HG03097 (cell line): Measurements from ENCODE around the gene HSDL1.
A peak's percentile ranks its signal among the peaks of the same experiment; 100 is the strongest.

Source experiments
- ATAC-seq: cut with Tn5 transposase; IDR thresholded peaks from one replicate; pipeline ENCODE4 v1.9.1; 2021; ENCODE audit not compliant: unreplicated experiment, low FRiP score

HSDL1 gene

DNA sequence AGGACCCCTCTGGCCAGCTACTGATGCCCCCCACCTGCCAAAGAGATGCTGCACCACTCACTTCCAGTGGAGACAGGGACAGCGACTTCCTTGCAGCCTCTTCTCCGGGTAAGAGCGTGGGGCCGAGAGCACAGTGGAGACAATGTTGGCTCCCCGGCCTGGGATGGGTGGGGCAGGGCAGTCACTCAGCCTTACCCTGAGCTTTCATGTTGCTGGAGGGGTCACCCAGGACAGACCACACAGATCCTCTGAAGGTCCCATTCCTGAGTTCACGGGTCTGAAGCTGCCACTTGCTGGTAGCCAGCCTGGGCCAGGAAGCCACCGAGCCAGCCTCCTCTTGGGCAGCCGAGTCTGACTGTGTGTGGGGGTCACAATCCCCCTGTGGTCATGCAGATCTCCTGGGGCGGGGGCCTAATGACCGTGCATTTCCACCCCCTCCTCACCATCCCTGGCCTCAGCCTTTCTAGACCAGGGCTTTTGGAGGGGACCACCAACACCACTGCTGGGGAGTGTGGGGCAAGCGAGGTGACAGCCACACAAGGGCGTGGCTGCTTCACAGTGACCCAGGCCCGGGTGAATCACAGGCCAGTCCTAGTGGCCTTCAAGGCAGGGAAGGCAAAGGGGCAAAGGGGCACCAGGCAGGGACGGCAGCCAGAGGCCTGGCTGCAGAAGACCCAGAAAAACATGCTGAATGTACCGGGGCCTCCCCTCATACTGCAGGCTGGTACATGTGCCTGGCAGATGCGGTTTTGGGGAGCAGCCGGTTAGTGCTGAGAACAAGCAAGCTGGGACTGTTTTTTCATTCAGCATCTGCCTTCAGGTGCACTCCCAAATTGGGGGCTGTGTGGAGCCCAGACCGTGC lies 31.4 kb upstream of the HSDL1 start:
- no peak for ATAC-seq

DNA sequence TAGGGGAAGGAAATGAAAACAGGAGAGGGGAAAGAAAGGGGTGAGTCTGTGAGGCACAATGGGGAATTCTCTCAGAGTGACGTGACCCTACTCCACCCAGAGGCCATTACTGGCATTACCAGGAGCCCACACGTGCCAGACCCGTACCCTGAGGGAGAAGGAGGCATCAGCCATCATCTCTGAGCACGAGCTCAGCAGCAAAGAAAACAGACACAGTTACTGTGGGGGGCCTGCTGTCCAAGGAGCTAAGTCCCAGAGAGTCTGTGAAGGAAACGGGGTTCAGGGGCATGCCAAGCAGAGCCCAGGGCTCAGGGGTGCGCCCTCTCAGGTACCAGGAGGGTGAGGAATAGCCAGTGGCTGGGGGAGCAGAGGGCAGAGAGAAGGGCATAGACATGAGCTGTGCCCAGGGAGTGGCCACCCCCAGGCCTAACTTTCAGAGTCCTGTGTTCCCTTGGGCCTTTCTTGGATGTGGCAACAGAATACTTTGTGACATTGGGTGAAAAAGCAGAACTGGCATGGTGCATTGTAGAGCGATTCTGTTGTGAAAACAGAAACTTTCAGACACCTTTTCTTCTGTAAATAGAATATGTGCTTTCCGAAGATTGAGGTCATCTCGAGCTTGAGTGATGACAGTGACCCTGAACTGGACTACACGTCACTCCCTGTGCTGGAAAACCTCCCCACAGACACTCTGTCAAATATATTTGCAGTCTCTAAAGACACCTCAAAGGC lies 30.5 kb upstream of the HSDL1 start:
- peak; percentile 81 for ATAC-seq

DNA sequence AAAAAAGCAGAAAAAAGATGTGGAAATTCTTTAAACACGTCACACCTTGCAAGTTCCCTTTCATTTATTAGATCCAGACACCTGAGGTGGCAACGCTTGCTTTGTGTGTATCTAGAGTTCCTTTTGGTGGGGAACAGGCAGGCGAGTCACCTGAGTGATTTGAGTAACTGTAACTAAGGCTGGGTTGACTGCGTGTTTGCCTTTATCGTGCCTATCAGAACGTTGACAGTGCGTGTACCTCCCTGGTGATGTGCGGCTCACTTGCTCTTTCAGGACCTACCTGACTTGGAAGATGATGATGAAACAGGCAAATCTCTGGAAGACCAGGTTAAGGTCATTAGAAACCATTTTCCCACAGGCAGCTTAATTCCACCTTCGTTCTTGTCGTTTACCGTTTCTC lies 29.4 kb upstream of the HSDL1 start:
- ATAC-seq: no peak

DNA sequence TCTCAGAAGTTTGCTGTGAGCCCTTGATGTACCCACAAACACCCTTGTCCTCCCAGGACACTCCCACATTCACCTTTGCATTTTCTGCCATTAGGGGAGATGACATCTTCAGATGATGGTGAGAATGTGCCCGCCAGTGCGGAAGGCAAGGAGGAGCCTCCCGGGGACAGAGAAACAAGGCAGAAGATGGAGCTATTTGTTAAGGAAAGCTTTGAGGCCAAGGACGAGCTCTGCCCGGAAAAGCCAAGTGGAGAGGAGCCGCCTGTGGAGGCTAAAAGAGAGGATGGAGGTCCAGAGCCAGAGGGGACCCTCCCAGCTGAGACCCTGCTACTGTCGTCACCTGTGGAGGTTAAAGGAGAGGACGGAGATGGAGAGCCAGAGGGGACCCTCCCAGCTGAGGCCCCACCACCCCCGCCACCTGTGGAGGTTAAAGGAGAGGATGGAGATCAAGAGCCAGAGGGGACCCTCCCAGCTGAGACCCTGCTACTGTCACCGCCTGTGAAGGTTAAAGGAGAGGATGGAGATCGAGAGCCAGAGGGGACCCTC lies 24.9 kb upstream of the HSDL1 start:
- no peak for ATAC-seq

DNA sequence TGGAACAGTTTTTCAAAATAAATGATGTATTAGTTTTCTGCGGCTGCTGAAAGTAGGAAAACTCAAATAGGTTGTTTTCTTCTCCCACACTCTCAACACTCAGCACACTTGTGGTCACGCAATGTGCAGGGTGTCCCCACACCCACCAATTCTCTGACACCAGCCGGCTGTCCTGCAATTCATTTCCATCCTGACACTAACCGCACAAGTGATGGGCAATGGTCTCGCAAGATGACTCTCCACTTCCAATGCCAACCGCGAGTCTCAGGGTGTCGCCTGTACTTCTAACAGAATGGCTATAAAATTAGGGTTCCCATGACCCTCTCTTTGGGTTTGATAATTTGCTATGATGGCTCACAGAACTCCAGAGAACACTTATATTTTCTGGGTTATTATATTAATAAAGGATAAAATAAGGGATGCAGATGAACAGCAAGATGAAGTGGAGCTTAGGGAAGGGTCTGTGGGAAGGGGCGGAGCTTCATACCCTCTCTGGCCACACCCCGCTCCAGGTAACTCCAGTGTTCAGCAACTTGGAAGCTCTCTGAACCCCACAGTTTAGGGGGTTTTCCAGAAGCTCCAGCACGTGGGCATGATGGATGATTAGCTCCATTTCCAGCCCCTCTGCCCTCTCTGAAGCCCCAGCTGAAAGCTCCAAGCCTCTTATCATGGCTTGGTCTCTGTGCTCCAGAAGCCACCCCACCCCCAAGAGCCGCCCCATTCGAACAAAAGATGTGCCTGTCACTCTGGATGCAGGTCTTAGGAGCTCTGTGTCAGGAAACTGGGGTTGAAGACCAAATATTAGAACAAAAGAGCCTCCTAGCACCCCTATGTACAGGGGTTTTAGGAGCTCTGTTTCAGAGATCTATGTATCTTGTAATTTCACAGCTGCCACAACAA lies 22.1 kb upstream of the HSDL1 start:
- ATAC-seq: no peak

DNA sequence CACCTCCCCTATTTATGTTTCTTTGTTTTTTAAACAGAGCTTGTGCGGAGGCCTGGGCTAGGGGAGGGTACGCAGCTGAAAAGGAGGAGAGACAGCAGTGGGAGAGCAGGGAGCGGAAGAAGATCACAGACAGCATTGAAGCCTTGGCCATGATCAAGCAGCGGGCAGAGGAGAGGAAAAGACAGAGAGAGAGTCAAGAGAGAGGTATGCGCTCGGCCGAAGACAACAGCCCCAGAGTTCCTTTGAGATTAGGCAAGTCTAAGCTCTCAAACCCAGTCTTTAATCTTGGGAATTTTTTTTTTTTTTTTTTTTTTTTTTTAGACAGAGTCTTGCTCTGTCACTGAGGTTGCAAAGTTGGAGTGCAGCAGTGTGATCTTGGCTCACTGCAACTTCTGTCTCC lies 20.8 kb upstream of the HSDL1 start:
- no peak for ATAC-seq

DNA sequence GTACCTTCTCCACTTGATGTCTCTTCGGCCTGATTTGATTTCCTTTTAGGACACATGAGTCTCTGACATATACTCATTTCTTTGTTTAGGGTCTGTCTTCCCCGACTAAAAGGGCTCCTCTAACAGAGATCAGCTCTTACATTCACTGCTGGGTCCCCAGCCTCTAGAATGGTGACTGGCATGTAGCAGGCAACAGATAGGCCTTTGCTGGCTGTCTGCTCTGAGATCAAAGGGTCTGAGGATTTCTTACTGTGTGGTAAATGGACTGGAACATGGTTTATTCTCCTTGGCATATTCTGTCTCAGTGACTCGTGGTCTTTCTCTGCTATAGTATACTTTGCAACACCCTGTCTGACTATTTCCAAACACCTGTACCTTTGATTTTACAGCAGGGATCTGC lies 16.8 kb upstream of the HSDL1 start:
- no peak for ATAC-seq

DNA sequence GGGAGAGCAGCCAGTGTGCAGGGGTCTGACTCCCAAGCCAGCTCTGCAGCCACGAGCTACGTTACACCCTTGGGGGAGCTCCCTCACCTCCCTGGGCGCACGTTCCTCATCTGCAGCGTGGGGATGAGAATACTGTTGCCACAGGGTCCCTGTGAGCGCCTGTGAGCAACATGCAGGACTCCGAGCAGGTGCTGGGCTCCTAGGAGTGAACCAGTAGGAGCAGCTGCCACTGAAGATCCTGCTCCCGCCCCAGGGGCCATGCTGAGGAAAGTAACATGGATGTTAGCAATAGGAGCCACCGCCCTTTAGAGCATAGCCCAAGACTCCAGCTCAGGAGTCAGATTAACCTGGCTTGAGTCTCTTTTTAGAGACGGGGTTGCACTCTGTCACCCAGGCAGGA lies 16.1 kb upstream of the HSDL1 start:
- ATAC-seq: no peak

DNA sequence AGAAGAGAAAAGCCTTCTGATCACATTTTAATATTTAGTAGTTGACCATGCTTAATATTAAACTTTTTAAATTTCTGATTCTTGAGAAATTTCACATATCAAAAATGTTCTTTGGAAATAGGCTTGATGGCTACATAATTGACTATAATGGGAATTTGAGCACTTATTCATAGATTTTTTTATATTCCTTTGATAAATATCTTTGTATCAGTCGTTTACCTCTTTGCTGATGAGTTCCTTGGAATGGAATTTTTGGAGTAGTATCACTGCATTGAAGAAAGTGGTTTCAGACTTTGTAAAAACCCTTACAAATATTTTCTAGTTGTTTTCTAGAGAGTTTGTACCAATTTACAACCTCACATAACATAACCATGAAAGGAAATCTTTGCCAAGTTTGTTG lies 14.8 kb upstream of the HSDL1 start:
- no peak for ATAC-seq

DNA sequence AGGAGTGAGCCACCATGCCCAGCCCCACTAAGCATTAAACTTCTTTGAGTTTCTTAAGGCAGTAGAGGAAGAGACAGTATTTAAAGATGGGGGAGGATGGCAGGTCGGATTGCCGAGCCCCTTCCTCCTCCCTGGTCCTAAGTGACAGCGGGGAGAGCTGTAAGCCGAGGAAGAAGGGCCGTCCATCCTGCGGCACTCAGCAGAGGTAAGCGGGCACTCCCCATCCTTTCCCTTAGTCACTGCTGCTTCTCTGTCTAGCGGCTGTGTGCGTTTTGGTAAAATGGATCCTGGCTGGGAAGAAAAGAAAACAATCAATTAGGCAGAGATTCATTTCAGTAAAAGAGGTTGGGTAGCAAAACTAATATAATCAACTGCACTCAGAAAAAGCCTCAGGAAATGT lies 14.0 kb upstream of the HSDL1 start:
- no peak for ATAC-seq

DNA sequence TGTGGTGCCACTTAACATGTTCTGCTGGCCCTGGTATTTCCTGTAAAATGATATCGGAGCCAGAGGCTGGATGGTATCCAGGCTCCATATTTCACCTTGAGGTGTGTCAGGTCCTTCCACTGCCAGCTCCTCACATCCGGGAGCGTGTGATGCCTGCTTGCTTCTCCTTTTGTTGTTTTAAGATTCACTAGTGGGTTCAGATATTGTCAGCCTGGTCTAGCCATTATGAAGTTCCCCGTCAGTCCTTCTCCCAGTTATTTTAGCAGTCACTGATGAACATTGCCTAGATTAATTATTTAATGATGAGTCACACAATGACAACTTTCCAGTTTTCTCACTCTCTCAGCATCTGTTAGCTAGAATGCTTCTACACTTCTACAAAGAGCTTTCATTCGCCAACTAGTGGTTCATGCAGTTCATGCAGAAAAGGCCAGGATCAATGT lies 11.4 kb upstream of the HSDL1 start:
- no peak for ATAC-seq

DNA sequence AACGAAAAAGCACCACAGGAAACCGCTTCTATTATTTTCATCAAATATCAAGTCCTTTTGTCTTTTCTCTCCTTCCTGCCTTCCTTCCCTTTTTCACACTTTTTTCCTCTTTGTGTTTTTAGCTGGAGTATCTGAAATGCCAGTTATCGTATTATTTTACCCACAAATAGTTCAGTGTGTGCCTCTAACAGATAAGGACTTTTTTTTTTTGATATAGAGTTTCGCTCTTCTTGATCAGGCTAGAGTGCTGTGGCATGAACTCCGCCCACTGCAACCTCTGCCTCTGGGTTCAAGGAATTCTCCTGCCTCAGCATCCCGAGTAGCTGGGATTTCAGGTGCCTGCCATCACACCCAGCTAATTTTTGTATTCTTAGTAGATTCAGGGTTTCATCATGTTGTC lies 10.8 kb upstream of the HSDL1 start:
- ATAC-seq: no peak

DNA sequence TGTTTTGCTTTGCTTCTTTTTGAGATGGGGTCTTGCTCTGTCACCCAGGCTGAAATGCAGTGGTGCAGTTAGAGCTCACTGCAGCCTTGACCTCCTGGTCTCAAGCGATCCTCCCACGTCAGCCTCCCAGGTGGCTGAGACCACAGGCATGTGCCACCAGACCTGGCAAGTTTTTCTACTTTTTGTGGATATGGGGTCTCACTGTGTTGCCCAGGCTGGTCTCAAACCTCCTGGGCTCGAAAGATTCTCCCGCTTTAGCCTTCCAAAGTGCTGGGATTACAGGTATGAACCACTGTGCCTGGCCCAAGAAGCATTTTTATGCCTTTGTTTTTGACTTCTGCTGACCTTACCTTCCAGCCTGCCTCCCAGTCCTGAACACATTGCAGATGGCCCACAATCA lies 10.2 kb upstream of the HSDL1 start:
- ATAC-seq: no peak

DNA sequence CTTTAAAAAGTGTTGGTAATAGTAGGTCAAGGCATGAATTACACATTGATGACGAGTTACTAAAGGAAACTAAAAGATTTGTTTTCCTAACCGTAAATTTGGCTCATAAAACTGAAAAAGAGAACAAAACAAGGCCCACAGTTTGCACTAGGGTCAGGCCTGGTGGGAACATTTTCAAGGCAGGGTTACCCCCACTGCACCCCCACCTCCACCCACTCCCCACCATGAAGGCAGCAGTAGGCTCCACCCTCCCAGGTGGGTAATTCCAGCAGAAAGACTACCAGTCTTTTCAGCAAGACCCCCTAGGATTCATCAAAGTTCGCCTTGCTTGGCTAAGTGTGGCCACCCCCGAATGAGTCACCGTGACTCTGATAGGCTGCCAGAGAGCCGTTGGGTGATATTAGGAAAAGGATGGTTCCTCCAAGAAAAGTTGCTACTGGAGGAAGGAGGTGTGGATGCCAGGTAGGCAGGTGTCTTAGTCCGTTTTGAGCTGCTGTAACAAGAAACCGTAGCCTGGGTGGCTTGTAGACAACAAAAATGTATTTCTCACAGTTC lies 8.8 kb upstream of the HSDL1 start:
- no peak for ATAC-seq

DNA sequence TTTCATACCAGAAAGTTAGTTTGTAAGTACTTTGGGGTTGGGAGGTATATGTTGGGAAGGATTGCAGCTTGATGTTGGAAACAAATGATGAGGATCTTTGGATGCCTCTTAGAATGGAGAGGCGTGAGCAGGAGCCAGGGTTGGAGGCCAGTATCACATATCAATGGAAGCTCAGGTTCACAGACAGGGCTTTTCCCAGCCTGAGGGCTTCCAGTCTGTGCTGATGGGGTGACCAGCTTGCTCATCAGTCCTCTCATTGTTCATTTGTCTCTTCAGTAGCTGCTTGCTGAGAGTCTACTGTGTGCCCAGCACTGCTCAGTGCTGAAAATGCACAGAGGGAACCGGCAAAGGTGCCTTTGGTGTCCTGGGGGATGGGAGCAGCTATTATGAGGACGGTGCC lies 5.9 kb upstream of the HSDL1 start:
- ATAC-seq: no peak

DNA sequence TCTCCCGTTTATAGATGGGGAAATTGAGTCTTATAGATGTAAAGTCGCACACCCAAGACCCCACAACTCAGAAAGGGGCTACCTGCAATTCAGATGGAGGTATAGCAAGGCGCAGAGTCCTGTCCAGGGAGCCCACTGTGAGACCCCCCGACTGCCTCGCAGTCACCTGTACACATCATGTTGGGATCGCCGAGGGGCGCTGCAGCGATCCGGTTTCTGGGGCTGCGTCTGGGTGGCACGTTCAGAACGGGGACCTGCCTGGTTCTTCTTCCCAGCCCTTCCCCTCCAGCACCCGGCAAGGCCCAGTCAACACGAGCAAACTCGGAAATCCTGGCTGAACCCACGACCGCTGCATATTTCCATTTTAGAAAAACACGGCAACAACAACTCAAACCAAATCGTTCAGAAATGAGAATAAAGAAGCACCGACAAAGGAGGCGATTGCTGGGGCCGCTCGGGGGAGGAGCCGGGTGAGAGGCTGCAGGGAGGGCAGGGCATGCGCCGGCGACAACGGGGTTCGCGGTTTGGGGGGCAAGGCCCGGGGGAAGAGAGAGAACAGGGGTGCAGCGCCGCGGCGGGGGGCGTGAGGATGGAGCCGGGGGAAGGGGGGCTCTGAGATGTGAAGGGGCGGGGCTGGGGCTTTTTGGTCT lies 643 bp downstream of the HSDL1 start:
- ATAC-seq: no peak

DNA sequence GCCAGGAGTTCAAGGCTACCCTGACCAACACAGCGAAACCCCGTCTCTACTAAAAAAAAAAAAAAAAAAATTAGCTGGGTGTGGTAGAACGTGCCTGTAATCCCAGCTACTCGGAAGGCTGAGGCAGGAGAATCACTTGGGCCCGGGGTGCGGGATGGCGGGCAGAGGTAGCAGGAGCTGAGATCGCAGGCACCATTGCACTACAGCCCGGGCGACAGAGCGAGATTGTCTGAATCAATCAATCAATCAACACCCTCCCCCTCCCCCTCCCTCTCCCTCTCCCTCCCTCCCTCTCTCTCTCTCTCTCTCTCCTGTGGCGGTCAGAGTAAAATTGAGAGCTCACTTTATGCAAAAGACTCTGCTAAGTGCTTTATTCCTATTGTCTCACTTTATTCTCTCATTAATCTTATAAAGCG lies 1.2 kb downstream of the HSDL1 start:
- ATAC-seq: no peak

DNA sequence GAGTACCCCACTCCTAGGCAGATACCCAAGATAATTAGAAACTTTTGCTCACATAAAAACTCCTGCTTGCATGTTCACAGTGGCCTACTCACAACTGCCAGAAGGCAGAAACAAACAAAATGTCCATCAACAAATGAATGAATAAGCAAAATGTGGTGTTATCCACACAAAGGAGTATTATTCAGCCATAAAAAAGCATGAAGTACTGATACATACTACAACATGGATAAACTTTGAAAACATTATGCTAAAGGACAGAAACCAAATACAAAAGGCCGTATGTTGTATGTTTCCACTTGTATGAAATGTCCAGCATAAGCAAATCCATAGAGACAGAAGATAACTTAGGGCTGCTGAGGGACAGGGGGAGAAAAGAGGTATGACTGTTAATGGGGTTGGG lies 1.9 kb downstream of the HSDL1 start:
- no peak for ATAC-seq

DNA sequence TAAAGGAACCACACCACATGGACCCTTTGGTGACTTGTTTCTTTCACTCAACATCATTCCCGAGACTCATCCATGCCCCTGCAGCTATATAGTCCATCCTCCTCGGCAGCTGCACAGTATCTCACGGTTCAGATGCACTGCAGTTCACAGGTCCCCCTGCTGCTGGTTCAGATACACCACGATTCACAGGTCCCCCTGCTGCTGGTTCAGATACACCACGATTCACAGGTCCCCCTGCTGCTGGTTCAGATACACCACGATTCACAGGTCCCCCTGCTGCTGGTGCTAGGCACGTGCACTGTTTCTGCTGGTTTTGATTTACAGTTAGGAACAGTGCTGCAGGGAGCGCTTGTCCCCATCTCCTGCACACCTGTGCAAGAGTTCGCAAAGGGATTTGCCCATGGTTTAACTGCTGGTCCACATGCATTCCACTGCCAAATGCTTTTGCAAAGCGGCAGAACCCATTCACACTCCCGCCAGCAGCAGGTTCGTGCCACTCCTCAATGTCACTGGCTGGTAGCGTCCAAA lies 3.8 kb downstream of the HSDL1 start:
- no peak for ATAC-seq
